ENCODE data around the gene MKNK2.
"Not testable (repeated sequence)": the region's sequence is repeated elsewhere in the genome, so short reads cannot be mapped to it uniquely, and the experiment has no call there.

The MKNK2 gene

DNA sequence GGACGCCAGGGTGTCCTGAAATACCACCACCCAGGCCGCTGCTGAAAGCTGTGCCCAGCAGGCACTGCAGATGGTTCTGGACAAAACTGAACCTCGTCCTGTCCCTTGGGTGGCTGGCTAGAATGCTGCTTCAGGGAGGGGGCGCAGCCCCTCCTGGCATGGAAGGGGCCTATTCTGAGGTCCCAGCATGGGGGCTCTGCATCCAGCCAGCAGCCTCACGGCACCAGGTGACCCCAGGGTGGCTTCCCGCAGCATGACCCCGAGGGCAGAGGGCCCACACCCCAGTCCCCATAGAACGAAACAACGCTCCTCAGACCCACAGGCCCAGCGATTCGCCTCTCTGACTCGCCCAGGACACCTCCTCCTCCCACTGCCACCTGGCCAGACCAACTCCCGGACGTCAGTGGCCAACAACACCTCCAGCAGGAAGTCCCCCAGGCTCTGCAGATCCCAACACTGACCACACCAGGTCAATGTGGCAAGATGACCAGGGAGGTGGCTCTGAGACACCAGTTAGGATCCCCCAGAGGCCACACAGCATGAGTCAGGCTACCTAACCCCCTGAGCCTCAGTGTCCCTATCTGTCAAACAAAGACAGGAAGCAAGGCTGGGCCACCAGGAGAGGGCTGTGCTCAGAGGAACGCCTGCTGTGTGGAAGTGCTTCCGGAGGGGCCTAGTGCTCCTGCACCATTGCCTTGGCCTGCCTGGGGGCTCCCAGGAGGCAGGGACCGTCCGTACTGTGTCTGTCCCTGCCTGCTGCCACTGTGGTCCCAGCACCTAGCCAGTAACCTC, 6.1 kb downstream of the MKNK2 start:
- DNase-seq (ENCODE audit: low read depth in 2 of 2): no peak

DNA sequence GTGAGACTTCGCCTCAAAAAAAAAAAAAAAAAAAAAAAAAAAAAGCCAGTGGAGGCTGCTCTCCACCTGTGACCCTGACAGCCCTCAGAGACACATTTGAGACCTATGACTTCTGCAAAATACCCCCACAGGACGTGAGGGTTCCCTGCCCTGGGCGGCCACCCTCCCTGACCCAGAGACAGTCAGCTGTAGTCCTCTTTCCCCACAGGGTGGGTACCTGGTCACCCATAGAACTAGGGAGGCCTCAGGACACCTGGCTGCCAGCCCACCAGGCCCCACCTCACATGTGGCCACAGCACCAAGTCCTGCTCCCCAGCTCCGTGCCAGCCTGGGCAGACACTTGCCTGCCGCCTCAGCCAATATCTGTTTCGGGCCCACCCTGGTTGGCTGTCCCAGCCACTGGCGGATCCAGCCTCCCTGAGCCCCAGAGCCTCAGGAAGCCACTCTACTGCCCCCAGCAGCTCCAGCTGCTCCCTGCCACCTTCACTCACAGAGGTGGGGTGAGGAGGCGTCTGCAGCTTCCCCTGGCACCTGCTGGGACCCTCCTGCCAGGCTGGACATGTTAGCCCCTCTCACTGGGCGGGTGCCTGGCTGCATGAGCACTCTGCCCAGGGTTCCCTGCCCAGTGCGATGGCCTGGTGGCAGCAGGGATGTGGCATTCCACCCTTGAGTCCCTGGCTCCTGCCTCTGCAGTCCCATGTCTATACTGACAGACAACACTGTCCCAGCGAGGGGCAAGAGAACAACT, 6.9 kb downstream of the MKNK2 start:
- DNase-seq (ENCODE audit: low read depth in 2 of 2): no peak

DNA sequence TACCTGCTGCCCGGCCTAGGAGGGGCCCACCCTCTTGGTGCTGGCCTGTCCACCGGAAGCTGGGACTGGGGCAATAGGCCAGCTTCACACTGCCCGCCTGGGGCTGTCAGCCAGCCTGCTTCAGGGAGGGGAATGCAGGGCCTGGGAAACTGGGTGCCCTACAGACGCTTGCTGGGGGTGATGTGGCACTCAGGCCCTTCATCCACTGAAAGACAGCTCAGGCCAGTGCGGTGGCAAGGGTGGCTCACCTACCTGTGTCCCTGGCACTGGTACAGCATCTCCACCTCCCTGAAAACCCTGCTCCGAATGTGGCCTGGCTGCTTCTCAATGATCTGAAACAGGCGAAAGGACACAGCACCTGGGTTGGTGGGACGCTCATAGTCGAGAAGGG, 7.8 kb downstream of the MKNK2 start:
- DNase-seq (ENCODE audit: low read depth in 2 of 2): no peak

DNA sequence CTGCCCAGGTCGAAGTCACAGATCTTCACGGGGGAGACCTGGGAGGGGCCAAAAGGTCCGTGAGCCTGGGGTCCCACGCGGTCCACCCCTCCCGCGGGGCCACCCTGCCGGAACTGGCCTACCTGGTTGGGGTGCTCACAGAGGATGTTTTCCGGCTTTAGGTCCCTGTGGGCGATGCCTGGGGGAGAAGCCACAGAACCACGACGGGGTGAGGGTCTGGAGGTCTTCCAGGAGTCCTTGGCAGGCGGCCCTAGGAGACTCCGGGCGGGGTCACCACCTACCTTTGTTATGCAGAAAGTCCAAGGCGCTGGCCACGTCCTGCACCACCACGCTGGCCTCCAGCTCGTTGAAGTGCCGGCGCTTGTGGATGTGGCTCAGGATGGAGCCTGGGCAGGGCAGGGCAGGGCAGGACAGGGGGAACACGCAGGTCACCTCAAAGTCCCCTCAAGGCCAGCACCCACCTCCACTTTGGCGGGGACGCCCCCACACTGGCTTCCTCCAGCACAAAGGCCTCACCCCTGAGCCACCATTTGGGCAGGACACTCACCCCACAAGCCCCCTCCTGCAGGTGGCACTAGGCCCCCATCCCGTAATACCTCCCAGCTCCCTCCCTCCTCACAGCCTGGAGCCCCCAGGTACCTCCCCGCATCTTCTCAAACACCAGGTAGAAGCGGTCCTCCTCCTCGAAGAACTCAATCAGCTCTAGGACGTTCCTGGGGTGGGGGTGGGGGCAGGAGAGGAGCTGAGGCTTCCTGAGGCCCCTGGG, 8.4 kb downstream of the MKNK2 start:
- DNase-seq (ENCODE audit: low read depth in 2 of 2): no peak

DNA sequence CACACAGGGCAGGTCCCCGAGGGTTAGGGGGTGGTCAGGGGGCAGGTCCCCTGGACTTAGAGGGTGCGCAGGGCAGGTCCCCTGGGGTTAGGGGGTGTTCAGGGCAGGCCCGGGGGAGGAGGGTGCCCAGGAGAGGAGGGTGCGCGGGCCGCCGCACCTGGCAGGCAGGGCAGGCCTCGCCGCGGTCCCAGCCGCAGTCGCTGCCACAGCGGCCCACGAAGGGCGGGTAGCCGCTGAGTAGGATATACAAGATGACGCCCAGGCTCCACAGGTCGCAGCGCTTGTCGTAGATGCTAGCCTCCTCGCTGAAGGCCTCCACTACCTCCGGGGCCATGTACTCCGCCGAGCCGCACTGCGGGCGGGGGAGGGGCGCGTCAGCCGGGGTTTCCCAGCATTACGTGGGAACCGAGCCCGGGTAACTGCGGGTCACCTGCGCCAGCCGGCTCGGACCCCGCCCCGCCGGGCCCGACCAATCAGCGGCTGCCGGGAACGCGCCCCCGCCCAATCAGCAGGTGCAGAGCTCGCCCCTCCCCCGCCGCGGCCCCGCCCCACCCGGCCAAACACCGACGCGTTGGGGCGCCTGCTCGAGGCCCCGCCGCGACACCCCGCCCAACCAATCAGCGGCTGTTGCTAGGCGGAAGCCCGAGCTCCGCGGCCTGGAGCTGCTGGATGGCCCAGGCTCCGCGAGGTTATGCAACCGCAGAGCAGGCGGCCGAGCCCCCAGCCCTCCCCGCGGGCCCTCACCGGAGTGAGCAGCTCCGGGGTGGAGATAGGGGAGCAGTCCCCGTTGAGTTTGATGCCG, 9.2 kb downstream of the MKNK2 start:
- peak; percentile 78 to 80 for DNase-seq (ENCODE audit: low read depth in 2 of 2)

DNA sequence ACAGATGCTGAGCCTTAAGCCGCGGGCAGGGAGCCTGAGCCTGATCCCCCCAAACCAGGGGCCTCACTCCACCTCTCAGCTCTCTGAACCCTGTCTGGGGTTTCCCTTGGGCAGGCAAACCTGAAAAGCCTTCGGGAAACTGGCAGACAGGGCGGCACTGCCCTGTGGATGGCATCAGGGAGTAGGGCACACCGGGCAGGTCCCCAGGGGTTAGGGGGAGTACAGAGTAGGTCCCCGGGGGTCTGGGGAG, 9.7 kb downstream of the MKNK2 start:
- no peak for DNase-seq (ENCODE audit: low read depth in 2 of 2)

DNA sequence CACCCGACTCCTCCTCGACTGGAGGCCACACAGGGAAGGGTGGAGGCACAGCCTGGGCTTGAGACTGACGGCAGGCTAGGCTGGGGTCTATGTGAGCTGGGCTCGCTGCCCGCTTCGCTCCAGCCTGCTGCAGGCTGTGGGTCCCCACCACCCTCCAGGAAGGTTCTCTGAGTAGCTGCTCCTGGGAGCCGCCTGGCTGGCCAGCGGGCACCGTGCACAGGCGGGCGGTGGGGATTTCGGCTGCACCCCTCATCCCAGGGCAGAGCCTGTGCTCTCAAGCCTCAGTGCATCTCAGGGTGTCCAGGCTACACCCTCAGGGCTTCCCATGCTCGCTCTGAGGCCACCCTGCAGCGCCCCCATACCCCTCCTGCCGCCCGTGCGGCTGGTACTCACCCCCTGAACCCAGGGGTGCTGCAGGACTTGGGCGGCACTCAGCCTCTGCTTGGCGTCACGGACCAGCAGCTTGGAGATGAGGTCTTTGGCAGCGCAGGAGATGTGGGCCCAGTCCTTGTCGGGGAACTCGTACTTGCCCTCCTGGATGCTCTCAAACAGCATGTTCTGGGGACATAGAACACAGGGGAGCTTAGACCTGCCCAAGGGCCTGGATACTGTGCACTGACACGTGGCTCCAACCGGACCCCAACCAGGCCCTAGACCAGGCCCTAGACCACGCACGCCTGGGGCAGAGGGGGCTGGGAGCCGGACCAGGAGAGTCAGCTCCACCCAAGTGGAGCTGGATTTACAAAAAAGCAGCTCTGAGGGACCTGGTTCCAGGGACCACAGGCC, 10.2 kb downstream of the MKNK2 start:
- no peak for DNase-seq (ENCODE audit: low read depth in 2 of 2)

DNA sequence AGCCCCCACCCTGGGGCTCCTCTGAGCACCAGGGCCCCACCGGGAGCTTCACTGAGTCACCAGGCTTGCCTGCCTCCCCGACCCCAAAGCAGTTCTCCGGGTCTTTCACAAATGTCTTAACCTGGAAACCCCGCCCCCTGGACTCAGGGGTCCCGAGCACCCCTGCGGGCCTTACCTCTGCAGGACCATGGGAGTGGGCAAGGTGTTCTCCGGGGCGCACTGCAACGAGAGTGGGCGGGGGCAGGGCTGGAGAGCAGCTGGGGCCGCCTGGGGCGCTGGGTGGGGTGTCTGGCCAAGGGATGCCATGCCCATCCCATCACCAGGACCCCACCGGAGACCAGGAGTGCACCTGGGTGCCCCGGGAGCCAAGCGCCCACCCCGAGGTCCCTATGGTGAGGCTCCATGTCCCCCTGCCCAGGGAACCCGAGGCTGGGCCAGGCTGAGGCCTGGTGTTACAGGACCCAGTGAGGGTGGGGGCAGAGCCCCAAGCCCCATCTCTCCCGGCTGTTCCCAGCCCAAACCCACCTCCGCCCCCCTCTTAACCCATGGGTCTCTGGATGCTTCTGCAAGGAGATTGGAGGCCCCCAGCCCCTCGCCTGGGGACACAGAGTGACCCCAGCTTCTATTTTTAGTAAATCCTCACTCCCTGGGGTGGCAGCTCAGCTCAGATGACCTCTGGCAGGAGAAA, 10.9 kb downstream of the MKNK2 start:
- no peak for DNase-seq (ENCODE audit: low read depth in 2 of 2)

DNA sequence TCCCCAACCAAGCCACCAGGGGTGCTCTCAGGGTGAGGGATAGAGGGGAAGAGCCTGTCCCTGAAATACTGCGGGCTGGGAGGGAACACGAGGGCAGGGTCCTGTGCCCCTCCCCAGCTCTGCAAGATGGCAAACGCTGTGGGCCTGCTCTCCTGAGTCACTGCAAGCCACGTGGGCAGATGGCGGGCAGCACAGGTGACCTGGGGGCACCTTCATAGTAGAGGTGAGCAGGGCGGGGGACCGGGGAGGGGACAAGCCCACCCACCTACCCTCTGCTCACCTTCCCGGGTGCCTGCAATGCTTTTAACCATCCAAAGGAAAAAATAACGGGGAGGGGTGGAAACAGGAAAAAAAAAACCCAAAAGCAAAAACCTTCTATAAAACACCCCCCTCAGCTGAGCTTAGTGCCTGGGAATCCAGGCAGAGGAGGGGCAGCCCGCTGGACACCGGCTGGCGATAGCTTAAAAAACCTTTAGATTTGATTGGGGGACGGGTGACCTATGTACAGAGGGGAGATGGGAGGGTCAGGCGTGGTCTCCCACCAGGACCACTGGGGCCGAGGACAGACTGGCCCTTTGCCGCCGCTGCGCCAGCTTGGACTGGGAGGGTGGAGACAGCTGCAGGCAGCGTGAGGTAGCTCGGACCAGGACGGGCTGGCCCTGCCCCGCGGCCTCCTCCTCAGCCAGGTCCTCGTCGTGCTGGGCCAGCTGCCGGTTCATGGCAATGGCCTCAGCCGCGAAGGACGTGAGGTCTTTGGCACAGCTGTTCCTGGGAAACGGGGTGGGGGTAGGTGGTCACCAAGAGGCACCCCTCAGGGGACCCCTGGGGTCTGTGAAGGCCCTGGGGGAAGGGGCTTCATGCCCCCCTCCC, 11.7 kb downstream of the MKNK2 start:
- DNase-seq (ENCODE audit: low read depth in 2 of 2): no peak

DNA sequence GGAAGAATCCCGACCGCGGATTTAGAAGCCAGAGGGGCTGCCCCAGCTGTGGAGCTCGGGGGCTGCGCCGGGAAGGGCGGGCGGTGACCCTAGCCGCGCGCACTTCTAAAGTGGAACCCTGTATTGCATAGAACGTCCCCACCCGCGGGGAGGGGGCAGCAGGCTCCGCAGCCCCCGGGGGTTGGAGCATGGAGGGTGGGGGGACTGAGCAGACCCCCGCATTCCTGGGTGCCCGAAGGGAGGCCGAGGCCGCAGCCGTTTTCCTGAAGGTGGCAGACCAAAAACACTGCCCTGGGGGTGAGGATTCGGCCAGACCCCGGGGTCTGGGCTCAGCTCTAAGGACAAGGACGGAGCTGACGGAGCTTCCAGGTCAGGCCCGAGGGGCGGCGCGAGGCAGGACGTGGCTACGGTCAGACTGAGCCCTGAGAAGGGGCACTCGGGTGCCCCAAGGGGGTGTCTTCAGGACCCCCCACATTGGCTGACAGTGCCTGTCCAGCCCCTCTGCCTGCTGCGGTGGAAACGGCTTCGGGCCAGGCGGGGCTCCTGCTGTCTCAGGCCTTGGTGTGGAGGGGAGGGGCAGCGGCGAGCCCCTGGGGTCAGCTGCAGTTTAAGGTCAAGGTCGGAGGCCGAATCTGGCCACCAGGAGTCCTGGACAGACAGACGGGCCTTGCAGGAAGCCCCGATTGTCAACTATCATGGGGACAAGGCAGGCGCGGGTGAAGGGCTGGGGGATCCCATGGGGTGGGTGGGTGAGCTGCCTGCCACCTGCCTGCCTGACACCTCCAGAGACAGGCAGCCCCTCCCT, 12.6 kb downstream of the MKNK2 start:
- no peak for DNase-seq (ENCODE audit: low read depth in 2 of 2)

DNA sequence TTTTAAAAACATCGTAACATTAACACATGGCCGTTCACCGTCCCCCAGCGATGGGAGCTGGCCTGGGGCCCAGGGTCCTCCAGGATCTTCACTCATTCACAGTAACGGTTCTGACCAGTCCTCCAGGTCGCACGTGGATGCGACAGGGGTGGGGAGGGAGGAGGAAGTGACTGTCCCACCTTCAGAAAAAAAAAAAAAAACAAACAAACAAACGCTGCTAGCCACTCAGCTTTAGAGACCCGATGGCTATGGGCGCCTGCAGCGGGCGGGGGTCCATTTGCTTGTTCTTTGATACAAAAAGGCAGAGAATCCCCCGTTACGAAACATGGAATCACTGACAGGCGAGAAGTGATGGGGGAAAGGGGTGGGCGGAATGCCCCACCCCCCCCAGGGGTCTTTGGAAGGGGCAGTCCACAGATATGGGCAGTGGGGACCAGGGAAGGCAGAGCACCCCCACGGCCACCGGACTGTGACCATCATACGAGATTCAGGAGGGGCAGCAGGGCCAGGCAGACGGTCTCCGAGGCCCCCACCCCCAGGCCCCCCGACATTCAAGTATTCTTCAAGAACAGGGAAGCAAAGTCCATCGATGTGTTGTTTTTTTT, 13.3 kb downstream of the MKNK2 start:
- DNase-seq (ENCODE audit: low read depth in 2 of 2): no peak

DNA sequence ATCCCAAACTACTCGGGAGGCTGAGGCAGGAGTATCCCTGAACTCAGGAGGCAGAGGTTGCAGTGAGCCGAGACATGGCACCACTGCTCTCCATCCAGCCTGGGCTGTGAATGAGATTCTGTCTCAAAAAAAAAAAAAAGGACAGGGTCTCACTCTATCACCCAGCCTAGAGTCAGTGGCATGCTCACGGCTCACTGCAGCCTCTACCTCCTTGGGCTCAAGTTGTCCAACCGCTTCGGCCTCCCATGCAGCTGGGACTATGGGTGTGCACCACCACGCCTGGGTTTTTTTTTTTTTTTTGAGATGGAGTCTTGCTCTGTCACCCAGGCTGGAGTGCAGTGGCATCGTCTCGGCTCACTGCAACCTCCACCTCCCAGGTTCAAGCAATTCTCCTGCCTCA, 14.6 kb downstream of the MKNK2 start:
- no peak for DNase-seq (ENCODE audit: low read depth in 2 of 2)

DNA sequence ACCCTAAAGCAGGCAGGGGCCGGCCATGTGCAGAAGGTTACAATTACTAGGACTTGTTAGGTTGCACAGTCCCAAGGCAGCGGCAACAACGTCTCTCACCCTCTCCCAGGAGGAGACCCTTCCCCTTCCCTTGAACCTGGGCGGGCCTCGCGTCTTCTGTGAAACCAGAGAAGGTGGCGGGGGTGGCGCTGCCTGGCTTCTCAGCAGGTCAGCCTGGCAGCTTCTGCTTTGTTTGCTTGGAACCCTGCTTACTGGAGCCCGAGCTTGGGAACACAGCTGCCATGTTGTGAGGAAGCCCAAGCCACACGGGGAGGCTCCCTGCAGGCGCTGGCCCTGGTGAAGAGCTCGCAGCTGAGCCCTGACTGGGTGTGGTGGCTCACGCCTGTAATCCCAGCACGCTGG, 15.5 kb downstream of the MKNK2 start:
- no peak for DNase-seq (ENCODE audit: low read depth in 2 of 2)

DNA sequence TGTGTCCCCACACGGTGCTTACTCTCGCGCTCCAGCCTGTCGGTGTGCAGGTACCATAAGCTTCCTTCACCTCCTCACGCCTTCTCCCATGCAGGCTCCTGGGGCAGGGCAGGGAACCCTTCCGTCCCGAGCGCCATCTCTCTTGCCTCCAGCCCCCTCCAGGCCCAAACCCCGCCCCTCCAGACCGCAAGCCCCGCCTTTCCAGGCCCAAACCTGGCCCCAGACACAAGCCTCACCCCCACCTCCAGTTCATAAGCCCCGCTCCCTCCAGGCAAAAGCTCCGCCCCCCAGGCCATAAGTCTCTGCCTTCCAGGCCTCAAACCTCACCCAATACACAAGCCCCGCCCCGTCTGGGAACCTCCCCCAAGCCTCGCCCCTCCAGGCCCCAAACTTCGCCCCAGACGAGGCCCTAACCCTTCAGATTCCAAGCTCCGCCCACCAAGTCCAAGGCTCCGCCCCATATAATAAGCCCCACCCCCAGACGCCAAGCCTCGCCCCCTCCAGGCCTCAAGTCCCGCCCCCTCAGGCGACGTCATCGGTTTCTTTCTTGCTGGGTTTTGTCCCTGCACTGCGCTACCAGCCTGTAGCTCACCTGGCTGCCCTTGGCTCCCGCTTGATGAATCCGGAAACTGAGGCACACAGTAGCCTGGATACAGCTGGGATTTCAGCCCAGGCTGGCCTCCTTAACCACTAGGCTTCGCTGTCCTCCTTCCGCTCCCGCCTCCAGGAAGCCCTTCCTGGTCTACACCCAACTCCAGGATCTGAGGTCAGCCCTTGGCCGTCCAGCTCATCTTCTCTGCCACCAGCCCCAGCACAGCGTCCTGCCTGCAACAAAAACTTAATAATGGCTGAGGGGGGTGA, 16.1 kb downstream of the MKNK2 start:
- DNase-seq (ENCODE audit: low read depth in 2 of 2): no peak

DNA sequence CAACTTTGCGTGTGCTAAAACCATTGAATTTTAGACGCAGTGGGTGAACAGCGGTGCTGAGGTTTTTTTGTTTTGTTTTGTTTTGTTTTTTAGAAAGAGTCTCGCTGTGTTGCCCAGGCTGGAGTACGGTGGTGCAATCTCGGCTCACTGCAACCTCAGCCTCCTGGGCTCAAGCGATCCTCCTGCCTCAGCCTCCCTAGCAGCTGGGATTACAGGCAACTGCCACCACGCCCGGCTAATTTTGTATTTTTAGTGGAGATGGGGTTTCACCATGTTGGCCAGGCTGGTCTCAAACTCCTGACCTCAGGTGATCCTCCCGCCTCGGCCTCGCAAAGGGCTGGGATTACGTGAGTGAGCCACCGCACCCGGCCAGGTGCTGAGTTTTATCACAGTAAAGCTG, 16.8 kb downstream of the MKNK2 start:
- not testable (repeated sequence) for DNase-seq (ENCODE audit: low read depth in 2 of 2)

DNA sequence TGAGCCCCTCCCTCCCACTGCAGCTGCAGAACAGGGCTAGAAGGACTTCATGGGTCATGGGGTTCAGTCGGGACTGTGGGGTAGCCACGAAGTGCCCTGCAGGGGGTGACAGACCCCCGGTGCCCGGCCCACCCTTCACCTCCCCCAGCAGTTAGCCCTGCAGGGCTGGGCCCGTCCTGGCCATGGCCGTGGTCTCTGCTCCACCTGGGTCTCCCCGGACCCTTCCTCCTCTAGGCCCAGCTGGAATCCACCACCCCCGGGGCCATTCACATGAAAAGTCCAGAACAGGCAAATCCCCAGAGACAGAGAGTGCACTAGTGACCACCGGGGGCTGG, 17.3 kb downstream of the MKNK2 start:
- no peak for DNase-seq (ENCODE audit: low read depth in 2 of 2)

DNA sequence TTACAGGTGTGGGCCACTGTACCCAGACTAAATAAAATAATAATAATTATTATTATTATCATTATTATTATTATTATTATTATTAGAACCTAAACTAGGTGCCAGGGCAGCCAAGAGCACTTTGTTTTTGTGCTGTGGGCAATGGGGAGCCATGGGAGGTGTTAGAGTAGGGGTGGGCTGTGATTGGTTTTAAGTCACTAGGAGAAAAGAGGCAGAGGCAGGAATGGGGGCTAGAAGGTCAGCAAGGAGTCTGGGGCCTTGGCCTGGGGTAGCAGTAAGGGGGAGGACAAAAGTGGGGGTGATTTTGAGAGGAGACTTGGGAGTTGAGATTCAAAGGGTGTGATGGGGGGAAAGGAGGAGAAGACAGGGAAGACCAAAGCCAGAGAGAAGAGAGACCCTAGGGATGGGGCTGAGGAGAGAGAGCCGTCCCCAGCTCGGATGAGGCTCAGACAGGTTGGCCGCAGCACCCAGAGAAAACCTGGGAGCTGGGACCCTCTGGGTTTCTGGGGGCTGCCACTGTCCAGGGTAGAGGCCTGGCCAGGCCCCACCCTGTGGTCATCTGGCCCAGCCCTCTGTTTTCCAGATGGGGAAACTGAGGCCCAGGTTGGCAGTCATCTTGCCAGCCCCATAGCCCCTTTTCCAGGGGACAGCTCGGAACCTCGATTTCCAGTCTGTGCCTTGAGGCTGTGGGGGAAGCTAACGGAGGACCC, 17.8 kb downstream of the MKNK2 start:
- no peak for DNase-seq (ENCODE audit: low read depth in 2 of 2)

Measured in fibroblast of skin of left quadriceps (primary cell).